ENCODE data around the gene NCOA3.
"Not testable (repeated sequence)": the region's sequence is repeated elsewhere in the genome, so short reads cannot be mapped to it uniquely, and the experiment has no call there.

Gene NCOA3

DNA sequence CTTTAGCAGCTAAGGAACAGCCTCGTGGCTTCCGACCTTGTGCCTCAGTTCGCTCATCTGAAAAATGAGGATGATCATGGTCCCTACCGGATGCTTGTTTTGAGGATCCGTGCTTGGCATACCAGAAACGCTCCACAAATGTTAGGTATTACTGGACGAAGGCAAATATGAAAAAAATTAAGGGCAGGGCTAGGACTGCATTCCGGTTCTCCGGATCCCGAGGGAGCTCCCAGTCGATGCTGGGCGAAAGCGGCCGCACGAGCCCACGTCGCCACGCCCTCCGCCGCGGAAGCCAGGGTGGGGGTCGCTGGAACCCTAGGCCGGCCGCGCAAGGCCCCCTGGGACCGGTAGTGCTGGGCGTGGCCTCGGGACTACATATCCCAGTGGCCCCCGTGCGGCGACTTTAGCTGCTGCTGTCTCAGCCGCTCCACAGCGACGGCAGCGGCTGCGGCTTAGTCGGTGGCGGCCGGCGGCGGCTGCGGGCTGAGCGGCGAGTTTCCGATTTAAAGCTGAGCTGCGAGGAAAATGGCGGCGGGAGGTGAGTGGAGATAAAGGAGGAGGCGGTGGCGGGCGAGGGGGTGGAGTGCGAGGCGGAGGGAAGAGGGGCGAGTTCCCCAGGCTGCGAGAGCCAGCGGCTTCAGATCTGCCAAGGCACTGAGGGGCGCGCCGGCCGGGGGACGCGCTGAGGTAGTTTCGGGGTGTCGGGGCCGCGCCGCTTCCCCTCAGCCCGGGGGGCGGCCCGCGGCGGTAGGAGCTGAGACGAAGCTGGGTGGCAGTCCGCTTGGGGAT lies at the start of gene NCOA3:
Gene NCOA3 (plus strand): TSS at position 406 of the 789 bp plus-strand sequence. CDS start 120,361 bp downstream, outside the sequence.
- DNase-seq: peak; percentile 97

GRCh38 chr20:47452736-47453161 lies 48.9 kb upstream of the NCOA3 start:
- no peak for DNase-seq

DNA sequence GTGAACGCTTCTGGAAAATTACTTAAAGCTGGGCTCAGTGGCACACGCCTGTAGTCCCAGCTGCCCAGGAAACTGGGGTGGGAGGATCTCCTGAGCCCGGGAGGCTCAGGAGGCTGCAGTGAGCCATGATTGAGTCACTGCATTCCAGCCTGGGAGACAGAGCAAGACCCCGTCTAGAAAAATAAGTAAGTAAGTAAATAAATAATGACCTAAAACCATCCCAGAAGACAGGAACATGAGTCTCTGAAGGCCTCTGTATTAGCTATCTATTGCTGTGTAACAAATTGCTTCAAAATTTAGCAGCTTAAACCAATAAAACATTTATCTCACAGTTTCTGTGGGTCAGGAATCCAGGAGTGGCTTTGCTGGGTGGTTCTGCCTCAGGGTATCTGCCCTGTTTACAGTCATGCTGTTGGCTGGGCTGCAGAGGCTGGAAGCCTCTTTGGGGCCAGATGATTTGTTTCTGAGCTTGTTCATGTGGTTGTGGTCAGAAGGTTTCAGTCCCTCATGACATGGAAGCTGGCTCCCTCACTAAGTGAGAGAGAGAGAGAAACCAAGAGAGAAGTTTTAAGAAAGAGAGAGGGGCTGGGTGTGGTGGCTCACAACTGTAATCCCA lies 48.4 kb upstream of the NCOA3 start:
- DNase-seq: no peak

DNA sequence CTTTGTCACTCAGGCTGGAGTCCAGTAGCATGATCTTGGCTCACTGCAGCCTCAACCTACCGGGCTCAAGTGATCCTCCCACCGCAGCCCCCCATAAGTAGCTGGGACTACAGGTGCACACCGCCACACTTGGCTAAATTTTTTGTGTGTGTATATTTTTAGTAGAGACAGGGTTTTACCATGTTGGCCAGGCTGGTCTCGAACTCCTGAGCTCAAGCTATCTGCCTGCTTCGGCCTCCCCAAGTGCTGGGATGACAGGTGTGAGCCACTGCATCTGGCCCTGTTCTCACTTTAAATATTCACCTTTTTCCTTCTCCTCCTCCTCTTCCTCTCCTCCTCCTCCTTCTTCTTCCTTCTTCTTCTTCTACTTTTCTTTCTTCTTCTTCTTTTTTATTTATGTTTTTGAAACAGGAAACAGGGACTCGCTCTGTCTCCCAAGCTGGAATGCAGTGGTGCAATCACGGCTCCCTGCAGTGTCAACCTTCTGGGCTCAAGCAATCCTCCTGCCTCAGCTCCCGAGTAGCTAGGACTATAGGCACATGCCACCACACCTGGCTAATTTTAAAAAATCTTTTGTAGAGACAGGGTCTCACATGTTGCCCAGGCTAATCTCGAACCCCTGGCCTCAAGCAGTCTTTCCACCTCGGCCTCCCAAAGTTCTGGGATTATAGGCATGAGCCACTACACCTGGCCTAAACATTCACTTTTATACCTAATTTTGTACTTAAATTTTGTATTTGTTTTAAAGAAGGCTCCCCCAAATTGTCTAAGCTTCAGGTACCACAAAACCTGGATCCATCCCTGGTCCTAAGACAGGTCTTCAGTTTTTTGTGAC lies 47.2 kb upstream of the NCOA3 start:
- no peak for DNase-seq

- DNase-seq: no peak
These were observed 46.3 kb upstream of the NCOA3 start for GRCh38 chr20:47455133-47456040.

GRCh38 chr20:47456041-47456537 lies 45.6 kb upstream of the NCOA3 start:
- no peak for DNase-seq

- DNase-seq: no peak
These were observed 44.5 kb upstream of the NCOA3 start for GRCh38 chr20:47456952-47457724.

- not testable (repeated sequence) for DNase-seq
These were observed 43.2 kb upstream of the NCOA3 start for GRCh38 chr20:47458280-47459050.

DNA sequence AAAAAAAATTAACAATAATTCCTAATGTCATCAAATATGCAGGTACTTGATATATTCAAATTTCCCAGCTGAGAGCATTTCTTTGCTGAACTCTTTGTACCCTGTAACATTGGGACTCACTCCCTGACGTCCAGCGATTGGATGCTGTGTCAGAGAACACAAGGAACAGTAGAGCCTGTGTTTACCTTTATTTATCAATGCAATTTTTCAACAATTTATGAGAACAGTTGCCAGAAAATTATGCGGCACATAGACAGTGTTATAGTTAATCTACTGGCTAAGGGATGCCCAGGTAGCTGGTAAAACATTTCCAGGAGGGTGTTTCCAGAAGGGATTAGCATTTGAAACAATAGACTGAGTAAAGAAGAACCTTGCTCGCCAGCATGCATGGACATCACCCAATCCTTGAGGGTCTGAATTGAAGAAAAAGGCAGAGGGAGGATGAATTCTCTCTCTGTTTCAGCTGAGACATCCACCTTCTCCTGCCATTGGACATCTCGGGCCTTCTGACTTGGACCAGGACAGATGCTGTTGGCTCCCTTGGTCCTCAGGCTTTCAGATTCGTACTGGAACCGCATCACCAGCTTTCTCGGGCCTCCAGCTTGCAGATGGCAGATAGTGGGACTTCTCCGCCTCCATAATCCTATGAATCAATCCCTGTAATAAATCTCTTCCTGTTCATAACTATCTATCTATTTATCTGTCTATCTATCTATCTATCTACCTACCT lies 42.2 kb upstream of the NCOA3 start:
- DNase-seq: no peak

GRCh38 chr20:47460761-47461112 lies 41.0 kb upstream of the NCOA3 start:
- not testable (repeated sequence) for DNase-seq

GRCh38 chr20:47461120-47461685 lies 40.5 kb upstream of the NCOA3 start:
- DNase-seq: no peak

GRCh38 chr20:47461906-47462305 lies 39.8 kb upstream of the NCOA3 start:
- DNase-seq: not testable (repeated sequence)

- no peak for DNase-seq
These were observed 37.1 kb upstream of the NCOA3 start for GRCh38 chr20:47464380-47465101.

DNA sequence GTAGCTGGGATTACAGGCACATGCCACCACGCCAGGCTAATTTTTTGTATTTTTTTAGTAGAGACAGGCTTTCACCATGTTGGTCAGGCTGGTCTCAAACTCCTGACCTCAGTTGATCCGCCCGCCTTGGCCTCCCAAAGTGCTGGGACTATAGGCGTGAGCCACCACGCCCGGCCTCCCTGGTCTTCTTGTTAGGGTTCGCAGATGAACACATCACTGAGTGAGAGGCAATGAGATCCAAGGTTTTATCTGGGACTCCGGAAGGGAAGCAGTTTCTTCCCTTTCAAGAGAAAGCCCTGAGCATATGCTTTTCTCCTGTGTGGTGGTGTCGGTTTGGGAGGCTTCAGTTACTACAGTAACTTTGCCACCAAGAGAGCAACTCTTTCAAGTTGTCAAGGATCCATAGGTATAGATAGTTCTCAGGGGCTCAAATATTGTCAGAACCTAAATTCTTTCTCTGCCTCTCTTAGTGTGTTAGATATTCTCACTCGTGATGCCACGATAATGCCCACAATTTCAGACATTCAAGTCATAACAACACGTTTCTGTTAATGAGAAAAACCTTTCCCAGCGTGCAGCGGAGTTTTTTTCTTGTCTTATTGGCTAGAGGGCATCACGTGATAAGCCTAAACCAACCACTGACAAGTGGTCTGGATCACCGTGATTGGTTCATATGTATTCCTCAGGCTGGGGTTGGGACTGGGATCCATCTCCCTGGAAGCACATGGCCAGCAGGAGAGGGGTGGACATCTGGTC lies 36.2 kb upstream of the NCOA3 start:
- DNase-seq: no peak

- no peak for DNase-seq
These were observed 35.5 kb upstream of the NCOA3 start for GRCh38 chr20:47466213-47466612.

DNA sequence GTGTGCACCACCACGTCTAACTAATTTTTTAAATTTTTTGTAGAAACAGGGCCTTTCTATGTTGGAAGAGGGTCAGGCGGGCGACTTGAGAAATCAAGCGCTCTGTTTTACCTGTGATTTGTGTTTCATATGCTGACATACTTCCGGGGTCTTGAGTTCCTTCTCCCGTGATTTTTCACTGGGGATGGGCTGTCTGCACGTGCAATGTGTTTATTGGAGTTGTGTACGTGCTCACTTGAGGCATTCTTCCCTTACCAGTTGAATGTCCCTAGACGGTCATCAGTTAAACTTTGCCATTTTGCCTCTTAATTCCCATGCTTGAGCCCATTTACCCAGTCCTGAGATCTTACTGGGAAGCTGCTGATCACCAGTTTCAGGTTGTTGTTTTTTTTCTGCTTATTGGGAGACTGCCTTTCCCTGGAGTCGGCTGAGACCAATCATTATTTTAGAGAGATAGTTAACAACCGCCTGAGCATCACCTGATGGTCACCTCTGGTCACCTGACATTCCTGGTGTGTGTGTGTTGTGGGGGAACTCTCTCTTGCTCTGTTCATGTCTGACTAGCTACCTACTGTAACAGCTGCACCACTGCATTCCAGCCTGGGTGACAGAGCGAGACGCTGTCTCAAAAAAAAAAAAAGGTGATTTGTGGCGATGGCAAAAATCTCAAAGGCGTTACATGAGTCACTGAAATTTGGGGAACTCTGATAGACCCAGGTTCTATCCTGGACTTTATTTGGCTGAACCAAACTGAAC lies 34.8 kb upstream of the NCOA3 start:
- no peak for DNase-seq
